Memory B cell (primary cell): Measurements from ENCODE around the gene AP1M1.

Experiments
- ATAC-seq: fragments of 150-1000 bp; cut with Tn5 transposase; 2 replicates; pipeline ENCODE4 v1.10.0; 2021; ENCODE audit warnings: low read depth, mild to moderate bottlenecking, moderate library complexity
- DNase-seq, 2 donors: peaks; one replicate each; pipeline ENCODE4 v3.0.0; 2022; ENCODE audit warnings: low spot score in 2 of 2
- H3K27ac Mint-ChIP-seq: one replicate; pipeline ENCODE4 v1.8.0; 2022; ENCODE audit warnings: mild to moderate bottlenecking, moderate library complexity, mixed read lengths
- H3K27me3 Mint-ChIP-seq: one replicate; pipeline ENCODE4 v1.8.0; 2022; ENCODE audit warnings: mixed read lengths
- H3K36me3 Mint-ChIP-seq: one replicate; pipeline ENCODE4 v1.8.0; 2022; ENCODE audit warnings: mild to moderate bottlenecking, mixed read lengths
- H3K4me1 Mint-ChIP-seq: one replicate; pipeline ENCODE4 v1.8.0; 2022; ENCODE audit warnings: mixed read lengths
- H3K4me3 Mint-ChIP-seq: one replicate; pipeline ENCODE4 v1.8.0; 2022; ENCODE audit warnings: mild to moderate bottlenecking, moderate library complexity, mixed read lengths
- H3K9me3 Mint-ChIP-seq: one replicate; pipeline ENCODE4 v1.8.0; 2022; ENCODE audit warnings: mixed read lengths

AP1M1 gene

DNA sequence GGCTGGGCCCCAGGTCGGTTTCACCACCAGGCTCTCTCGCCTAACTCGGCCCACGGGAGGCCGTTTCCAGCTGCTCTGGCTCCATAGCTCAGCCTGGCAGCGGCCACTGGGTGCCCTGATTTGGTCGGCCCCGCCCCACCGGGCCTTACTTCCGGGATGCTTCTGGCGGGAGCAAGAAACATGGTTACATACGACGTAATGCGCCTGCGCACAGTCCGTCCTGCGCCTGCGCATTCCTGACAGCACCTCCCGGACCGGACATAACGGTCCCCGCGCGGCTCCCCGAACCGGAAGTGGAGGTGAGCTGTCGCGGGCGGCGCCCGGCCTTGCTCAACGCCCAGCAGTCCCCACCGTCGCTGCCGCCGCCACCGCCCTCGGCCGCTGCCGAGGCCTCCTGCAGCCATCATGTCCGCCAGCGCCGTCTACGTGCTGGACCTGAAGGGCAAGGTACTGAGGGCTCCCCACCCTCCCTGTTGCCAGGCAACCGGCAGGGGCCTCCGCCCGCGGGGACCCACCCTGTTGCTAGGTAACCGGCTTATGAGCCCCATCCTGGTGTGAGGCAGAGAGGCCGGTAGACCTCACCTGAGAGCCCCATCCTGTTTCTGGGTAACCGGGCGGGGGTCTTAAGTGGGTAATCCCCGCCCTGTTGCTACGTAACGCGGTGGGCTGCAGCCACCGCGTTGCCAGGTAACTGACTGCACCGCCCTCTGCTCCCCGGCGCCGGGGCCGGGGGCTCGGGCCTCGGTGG is at the start of gene AP1M1:
TSS of gene AP1M1 (plus strand) at position 290 of the 748 bp plus-strand sequence. CDS start at position 406, 116 bp downstream.
- Mint-ChIP-seq H3K4me3 (peak within 1 kb of the TSS; percentile 87), H3K9me3 (no peaks in the 10 kb centered on the region), H3K27ac (peak within 1 kb of the TSS; percentile 93), H3K36me3 (peaks cover 7% of the 10 kb centered on the region), H3K27me3 (no peaks in the 10 kb centered on the region), H3K4me1 (peaks cover 30% of the 10 kb centered on the region)
- peak; percentile 97 to 98 for DNase-seq
- peak; percentile 89 for ATAC-seq

DNA sequence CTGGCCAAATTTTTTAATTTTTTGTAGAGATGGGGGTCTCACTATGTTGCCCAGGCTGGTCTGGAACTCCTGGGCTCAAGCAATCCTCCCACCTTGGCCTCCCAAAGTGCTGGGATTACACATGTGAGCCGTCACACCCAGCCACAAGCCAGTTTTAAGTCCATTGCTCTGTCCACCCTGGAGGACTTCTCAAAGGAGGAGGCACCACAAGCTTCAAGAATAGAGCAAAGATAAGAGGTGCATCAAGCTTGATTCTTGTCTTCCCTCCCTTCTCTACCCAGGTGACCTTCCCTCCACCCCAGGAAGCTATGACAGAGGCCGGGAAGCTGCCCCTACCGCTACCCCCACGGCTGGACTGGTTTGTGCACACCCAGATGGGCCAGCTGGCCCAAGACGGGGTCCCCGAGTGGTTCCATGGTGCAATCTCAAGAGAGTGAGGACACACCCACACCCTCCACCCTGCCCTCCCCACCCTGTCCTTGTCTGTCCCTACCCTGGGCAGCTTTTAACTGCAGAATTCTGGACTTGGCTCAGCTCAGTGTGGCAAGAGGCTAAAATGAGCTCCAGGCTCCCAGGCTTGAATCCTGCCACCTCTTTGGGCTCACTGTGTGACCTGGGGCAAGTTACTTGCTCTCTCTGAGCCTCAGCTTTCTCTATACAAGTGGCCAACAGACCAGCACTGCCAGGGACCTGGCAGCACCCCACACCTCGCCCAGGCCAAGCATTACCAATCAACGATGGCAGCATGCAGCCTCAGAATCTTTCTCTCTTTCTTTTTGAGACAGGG is 49.1 kb upstream of the AP1M1 start:
- no peak for ATAC-seq
- Mint-ChIP-seq H3K4me1 (peaks cover 25% of the 10 kb centered on the region), H3K27me3 (no peaks in the 10 kb centered on the region), H3K4me3 (peak overlapping the region; percentile 69), H3K27ac (peak overlapping the region; percentile 49), H3K36me3 (peaks cover 24% of the 10 kb centered on the region), H3K9me3 (no peaks in the 10 kb centered on the region)
- no peak for DNase-seq

DNA sequence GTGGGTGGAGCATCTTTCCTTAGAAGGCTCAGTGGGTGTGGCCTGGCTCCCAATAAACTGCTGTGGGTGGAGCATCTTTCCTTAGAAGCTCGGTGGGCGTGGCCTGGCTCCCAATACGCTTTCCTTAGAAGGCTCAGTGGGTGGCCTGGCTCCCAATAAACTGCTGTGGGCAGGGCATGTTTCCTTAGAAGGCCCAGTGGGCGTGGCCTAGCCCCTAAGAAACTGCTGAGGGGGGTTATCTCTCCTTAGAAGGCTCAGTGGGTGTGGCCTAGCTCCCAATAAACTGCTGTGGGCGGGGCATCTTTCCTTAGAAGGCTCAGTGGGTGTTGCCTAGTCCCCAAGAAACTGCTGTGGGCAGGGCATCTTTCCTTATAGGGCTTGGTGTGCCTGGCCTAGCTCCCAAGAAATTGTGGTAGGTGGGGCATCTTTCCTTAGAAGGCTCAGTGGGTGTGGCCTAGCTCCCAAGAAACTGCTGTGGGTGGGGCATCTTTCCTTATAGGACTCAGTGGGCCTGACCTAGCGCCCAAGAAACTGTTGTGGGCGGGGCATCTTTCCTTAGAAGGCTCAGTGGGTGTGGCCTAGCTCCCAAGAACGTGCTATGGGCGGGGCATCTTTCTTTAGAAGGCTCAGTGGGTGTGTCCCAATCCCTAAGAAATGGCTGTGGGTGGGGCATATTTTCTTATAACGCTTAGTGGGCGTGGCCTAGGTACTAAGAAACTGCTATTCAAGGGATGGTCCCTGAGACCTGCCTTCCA is 44.0 kb upstream of the AP1M1 start:
- H3K27ac Mint-ChIP-seq: peak overlapping the region; percentile 20
- peaks cover 45% of the 10 kb centered on the region for H3K36me3 Mint-ChIP-seq
- H3K27me3 Mint-ChIP-seq: no peaks in the 10 kb centered on the region
- no peak overlapping the region for H3K4me3 Mint-ChIP-seq
- DNase-seq (no peak), ATAC-seq (no peak)
- H3K4me1 Mint-ChIP-seq: peaks cover 37% of the 10 kb centered on the region
- H3K9me3 Mint-ChIP-seq: no peaks in the 10 kb centered on the region

DNA sequence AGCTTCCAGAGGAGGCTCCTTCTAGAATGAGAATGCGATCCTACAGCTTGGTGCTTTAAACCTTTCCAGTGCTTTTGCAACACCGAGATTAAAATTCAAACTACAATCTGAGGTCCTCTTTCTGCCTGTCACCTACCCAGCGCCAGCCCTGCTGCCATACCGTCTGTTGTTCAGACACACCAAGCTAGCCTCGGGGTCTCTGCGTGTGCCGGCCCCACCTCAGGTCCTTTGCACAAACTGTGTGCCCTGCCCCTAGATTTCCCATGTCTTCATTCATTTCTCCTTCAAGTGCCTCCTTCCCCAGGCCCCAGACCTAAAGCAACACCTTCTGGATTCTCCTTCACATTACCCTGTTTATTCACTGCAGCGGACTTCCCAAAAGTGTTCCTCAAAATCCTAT is 43.2 kb upstream of the AP1M1 start:
- DNase-seq (no peak), ATAC-seq (no peak)
- Mint-ChIP-seq H3K36me3 (peaks cover 39% of the 10 kb centered on the region), H3K27ac (peak overlapping the region; percentile 70), H3K4me1 (peaks cover 29% of the 10 kb centered on the region), H3K27me3 (no peaks in the 10 kb centered on the region), H3K4me3 (no peak overlapping the region), H3K9me3 (no peaks in the 10 kb centered on the region)

DNA sequence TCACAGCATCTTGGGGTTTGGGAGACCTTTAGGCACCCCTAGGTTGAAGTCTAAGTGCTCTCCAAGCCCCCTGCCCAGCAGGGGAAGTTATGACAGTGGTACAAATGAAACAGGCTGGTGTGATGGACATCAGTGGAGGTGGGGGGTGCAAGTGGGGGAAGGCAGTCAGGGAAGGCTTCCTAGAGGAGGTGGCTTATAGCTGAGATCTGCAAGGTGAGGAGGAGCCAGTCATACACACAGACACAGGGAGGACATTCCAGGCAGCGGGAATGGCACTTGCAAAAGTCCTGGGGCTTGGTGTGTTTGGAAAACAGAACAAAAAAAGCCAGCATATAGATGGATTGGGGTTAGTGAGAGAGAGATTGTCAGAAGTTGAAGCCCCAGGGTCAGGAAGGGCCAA is 42.6 kb upstream of the AP1M1 start:
- H3K27me3 Mint-ChIP-seq: no peaks in the 10 kb centered on the region
- no peak for DNase-seq
- H3K4me1 Mint-ChIP-seq: peaks cover 27% of the 10 kb centered on the region
- no peak for ATAC-seq
- H3K4me3 Mint-ChIP-seq: peak overlapping the region; percentile 57
- peak overlapping the region; percentile 70 for H3K27ac Mint-ChIP-seq
- H3K36me3 Mint-ChIP-seq: peaks cover 39% of the 10 kb centered on the region
- H3K9me3 Mint-ChIP-seq: no peaks in the 10 kb centered on the region

DNA sequence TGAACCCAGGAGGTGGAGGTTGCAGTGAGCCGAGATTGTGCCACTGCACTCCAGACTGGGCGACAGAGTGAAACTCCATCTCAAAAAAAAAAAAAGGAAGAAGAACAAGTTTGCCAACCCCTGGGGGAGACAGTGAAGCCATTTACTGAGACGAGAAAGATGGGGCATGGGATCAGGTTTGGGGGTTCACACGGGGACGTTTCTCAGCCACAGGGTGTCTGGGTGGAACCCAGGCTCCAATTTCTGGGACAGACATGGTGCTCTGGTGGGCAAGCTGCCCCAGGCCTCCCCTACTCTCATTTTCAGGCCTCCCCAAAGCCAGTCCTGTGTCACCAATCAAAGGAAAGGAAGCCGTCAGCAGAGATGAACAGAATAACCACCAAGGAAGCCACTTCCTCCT is 40.8 kb upstream of the AP1M1 start:
- H3K4me1 Mint-ChIP-seq: peaks cover 30% of the 10 kb centered on the region
- H3K36me3 Mint-ChIP-seq: peaks cover 39% of the 10 kb centered on the region

DNA sequence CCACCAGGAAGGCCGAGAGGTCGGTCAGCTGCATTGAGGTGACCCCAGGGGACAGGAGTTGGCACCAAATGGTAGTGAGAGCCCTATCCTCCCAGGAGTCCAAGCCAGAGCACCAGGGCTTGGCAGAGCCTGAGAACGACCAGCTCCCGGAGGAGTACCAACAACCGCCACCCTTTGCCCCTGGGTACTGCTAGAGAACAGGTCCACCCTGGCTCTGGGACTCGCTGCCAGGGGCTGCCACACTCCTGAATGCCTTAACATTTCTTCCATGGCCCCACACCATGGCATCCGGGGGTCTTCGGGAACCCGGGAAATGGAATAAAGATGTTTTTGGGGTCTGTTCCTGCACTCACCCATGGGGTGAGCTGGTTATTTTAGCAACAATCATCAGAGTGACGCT is 40.1 kb upstream of the AP1M1 start:
- H3K4me3 Mint-ChIP-seq: no peak overlapping the region
- no peaks in the 10 kb centered on the region for H3K9me3 Mint-ChIP-seq
- H3K27me3 Mint-ChIP-seq: no peaks in the 10 kb centered on the region
- no peak for ATAC-seq
- H3K4me1 Mint-ChIP-seq: peaks cover 30% of the 10 kb centered on the region
- H3K27ac Mint-ChIP-seq: no peak overlapping the region
- H3K36me3 Mint-ChIP-seq: peaks cover 36% of the 10 kb centered on the region
- DNase-seq: no peak

More for the DNA sequence above, 40.8 kb upstream of the AP1M1 start:
- ATAC-seq (no peak), DNase-seq (no peak)
- Mint-ChIP-seq H3K4me3 (no peak overlapping the region), H3K27ac (peak overlapping the region; percentile 70), H3K9me3 (no peaks in the 10 kb centered on the region), H3K27me3 (no peaks in the 10 kb centered on the region)

DNA sequence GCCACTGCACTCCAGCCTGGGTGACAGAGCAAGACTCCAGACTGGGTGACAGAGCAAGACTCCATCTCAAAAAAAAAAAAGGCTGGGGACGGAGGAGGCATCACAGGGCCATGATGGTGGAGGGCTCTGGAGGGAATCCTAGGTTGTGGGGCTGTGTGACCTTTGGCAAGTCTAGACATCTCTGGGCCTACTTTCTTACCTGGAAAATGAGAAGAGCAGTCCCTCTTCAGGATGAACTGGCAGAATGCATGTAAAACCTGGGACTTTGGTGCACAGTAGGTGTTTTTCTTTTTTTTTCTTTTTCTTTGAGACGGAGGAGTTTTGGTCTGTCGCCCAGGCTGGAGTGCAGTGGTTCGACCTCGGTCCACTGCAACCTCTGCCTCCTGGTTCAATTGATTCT is 38.1 kb upstream of the AP1M1 start:
- H3K27me3 Mint-ChIP-seq: no peaks in the 10 kb centered on the region
- H3K4me3 Mint-ChIP-seq: no peak overlapping the region
- no peak for ATAC-seq
- H3K9me3 Mint-ChIP-seq: no peaks in the 10 kb centered on the region
- no peak for DNase-seq
- no peak overlapping the region for H3K27ac Mint-ChIP-seq
- H3K36me3 Mint-ChIP-seq: peaks cover 22% of the 10 kb centered on the region
- H3K4me1 Mint-ChIP-seq: peaks cover 23% of the 10 kb centered on the region

DNA sequence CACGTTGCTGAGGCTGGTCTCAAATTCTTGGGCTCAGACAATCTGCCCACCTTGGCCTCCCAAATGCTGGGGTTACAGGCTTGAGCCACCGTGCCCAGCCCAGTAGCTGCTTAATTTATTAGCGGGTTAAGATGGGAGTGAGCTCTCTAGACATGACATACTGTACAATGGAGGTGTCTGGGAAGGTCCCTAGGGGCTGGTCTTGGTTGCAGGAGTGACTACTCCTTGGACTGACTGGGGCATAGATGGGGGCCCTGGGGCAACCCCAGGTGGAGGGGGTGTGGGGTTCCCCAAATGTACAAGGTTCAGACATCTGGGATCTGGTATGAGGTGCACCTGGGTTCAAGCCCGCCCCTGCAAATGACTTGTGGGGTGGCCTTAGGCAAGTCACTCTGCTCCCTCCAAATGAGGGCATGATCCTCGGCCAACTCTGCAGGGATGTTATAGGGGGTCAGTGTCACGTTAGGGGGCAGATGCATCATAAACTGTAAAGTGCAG is 37.2 kb upstream of the AP1M1 start:
- ATAC-seq: peak; percentile 33
- no peak for DNase-seq
- Mint-ChIP-seq H3K36me3 (peaks cover 15% of the 10 kb centered on the region), H3K27me3 (no peaks in the 10 kb centered on the region), H3K27ac (no peak overlapping the region), H3K4me1 (peaks cover 15% of the 10 kb centered on the region), H3K9me3 (no peaks in the 10 kb centered on the region), H3K4me3 (no peak overlapping the region)

DNA sequence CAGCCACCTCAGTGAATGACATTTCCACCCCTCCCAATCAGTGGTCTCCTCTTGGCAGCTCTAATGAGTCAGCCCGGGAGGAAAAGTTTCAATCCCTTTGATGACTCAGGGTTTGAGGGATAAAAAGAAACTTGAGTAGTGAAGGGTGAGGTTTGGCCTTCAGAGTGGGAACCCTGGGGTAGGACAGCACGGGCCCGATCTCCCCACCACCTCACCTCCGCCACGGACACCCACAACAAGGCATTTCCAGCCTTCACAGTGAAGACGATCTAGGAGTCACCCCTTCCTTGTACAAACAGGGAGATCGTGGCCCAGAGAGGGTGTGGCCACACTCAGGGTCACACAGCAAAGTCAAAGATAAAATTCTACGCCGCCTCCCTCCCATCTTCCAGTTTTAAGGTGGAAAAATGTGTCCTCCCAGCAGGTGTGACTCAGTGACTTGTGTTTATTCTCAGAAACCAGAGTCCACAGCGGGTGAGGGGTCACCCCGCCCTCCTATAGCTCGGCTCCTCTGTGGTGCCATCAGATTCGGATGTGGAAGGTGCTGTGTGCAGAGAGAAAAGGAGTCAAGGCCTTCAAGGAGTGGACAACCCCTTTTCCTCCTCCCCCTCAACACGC is 36.7 kb upstream of the AP1M1 start:
- H3K36me3 Mint-ChIP-seq: peaks cover 11% of the 10 kb centered on the region
- DNase-seq: no peak
- no peaks in the 10 kb centered on the region for H3K27me3 Mint-ChIP-seq
- H3K27ac Mint-ChIP-seq: no peak overlapping the region
- H3K9me3 Mint-ChIP-seq: no peaks in the 10 kb centered on the region
- H3K4me3 Mint-ChIP-seq: no peak overlapping the region
- peaks cover 11% of the 10 kb centered on the region for H3K4me1 Mint-ChIP-seq
- no peak for ATAC-seq

DNA sequence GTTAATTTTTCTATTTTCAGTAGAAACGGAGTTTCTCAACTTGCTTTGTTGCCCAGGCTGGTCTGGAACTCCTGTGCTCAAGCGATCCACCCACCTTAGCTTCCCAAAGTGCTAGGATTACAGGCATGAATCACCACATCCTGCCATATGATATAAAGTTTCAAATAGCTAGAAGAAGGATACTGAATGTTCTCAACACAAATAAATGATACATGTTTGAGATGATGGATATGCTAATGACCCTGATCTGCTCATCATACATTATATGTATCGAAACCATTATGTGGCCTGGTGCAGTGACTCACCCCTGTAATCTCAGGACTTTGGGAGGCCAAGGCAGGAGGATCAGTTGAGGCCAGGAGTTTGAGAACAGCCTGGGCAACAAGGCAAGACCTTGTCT is 35.9 kb upstream of the AP1M1 start:
- peaks cover 8% of the 10 kb centered on the region for H3K4me1 Mint-ChIP-seq
- peaks cover 5% of the 10 kb centered on the region for H3K36me3 Mint-ChIP-seq
- H3K4me3 Mint-ChIP-seq: no peak overlapping the region
- ATAC-seq: no peak
- H3K27ac Mint-ChIP-seq: no peak overlapping the region
- H3K27me3 Mint-ChIP-seq: no peaks in the 10 kb centered on the region
- DNase-seq: no peak
- H3K9me3 Mint-ChIP-seq: no peaks in the 10 kb centered on the region

DNA sequence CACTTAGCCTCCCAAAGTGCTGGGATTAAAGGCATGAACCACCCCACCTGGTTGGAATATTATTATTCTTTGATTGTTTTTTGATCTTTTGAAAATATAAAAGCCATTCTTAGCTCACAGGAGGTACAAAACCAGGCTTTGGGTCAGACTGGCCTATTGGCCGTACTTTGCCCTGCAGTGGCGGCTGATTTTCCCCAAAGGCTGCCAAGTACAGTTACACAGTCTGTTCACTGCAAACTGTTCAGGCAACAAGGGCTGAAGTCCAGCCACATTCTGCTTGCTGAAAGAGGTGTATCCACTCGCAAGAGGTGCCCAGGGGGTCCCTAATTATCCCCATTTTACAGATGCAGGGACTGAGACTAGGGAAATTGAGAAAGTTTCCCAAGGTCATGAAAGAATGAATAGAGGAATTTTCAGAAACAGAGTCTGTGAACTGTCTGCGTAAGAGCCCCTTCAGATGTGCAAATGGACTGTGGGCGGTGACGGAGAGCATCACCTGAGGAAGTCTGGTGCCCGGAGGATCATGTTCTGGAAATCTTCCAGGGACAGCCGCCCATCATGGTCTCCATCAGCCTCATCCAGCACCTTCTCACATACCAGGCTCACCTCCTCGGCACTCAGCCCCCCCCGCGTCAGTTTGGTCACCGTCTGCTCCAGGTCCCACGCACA is 33.4 kb upstream of the AP1M1 start:
- no peak overlapping the region for H3K27ac Mint-ChIP-seq

DNA sequence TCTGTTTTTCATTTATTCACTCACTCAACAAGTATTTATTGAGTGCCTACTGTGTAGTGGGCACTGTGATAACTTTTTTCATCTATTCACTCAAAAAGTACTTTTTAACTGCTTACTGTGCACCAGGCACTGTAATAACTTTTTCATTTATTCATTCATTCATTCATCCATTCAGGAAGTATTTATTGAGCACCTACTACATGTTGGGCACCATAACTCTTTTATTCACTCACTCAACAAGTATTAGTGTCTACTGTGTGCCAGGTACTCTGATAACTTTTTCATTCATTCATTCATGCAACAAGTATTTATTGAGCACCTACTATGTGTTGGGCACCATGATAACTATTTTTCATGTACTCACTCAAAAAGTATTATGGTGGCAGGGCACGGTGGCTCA is 31.3 kb upstream of the AP1M1 start:
- H3K27ac Mint-ChIP-seq: no peak overlapping the region
- DNase-seq (no peak), ATAC-seq (no peak)
- H3K4me3 Mint-ChIP-seq: no peak overlapping the region
- H3K4me1 Mint-ChIP-seq: peaks cover 18% of the 10 kb centered on the region
- no peaks in the 10 kb centered on the region for H3K9me3 Mint-ChIP-seq
- no peaks in the 10 kb centered on the region for H3K27me3 Mint-ChIP-seq
- H3K36me3 Mint-ChIP-seq: no peaks in the 10 kb centered on the region

More for the DNA sequence above, 33.4 kb upstream of the AP1M1 start:
- Mint-ChIP-seq H3K4me1 (peaks cover 19% of the 10 kb centered on the region), H3K9me3 (no peaks in the 10 kb centered on the region), H3K36me3 (no peaks in the 10 kb centered on the region), H3K27me3 (no peaks in the 10 kb centered on the region), H3K4me3 (no peak overlapping the region)
- ATAC-seq (no peak), DNase-seq (no peak)
